ENCODE results near the gene NBEAL1.

DNA sequence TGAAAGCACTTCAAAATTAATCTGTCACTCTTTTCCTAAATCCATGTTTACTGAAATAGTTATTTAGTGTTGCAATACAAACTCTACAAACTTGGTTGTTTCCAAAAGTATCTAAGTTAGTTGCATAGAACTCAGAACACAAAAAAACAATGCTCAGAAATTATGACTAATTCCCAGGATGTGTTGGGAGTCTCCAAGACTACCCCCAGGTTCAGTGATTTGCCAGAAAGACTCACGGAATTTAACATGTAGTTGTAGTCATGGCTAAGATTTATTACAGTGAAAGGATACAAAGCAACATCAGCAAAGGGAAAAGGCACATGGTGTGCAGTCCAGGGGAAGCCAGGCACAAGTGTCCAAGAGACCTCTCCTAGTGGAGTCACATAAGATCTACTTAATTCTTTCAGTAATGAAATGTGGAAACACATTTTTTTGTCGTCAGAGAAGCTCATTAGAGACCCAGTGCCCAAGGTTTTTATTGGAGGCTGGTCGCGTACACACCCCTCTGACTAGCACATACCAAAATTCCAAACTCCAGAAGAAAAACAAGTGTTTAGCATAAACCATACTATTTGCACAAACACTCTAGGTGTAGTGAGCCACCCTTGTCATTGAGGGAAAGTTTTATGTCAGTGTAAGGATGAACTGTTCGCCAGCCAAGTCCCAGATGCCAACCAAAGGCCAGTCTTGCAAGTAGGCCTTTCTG lies 180.8 kb downstream of the NBEAL1 start:
- TF ChIP-seq POLR2AphosphoS5 (IDR thresholded peaks at IDR 0.05; ENCODE audit: low read depth, low read length) (no peak), POLR2A (IDR thresholded peaks at IDR 0.05; ENCODE audit: low read depth, low read length) (no peak), TAF1 (IDR thresholded peaks at IDR 0.05; ENCODE audit: borderline replicate concordance, low read depth, low read length) (no peak)

All from GM12892 (cell line).